ENCODE data around the gene CLCA1. TPM values are rescaled to one million over a fixed set of nuclear protein-coding genes. Genes with fewer than 3 reads are reported as not detected.

Gene CLCA1
- total RNA-seq, 1 experiment from 2014 or later: not detected

DNA sequence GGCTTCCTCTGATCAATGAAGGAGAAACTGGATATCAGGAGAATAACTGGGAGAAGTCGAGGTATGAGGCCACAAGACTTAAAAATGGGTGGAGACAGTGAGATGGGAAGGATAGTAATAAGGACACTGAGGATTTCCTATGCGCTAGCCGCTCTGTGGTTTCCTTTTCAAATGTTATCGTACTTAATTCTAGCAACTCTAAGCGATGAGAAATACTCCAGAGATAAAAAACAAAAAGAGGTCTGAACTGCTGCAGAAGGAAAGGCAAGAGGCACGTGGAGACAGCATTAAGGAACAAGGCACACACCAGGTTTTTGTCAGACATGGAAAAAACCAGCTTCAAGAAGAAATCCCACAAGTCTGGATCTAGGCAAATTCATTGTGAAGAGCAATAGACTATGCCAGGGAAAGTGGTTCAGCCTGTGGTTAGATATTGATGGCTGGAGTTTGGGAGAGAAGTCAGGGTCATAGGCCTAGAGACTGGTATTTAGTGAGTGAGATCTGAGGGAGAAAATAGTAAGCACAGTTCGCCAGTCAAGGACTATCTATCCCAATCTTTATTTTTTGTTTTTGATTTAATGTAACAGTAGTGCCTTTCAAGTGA lies 39.5 kb upstream of the CLCA1 start:
- Histone ChIP-seq H3K9me3 (ENCODE audit: low read depth, low read length, poor library complexity, severe bottlenecking) (no peaks in the 10 kb centered on the region), H3K27me3 (replicated peaks; ENCODE audit: insufficient read depth, low read depth, low read length, poor library complexity) (no peaks in the 10 kb centered on the region), H3K4me3 (ENCODE audit: low read depth, low read length, poor library complexity, severe bottlenecking) (no peak overlapping the region), H3K36me3 (ENCODE audit: insufficient read depth, low read length, poor library complexity, severe bottlenecking) (no peaks in the 10 kb centered on the region), H3K4me1 (ENCODE audit: insufficient read depth, low read length, poor library complexity, severe bottlenecking) (peaks cover 6% of the 10 kb centered on the region), H3K27ac (ENCODE audit: low read depth, low read length, poor library complexity, severe bottlenecking) (peak overlapping the region; percentile 51)
- BruUV-seq (replicated peaks): no TSS peak
- intact Hi-C loops (cut with micrococcal nuclease; ENCODE audit: unreplicated experiment): no loop called here
- ChIA-PET POLR2A (ENCODE audit: low non-redundant PET) (no interaction called here), CTCF (no interaction called here)
- DNase-seq (ENCODE audit: low spot score): peak; percentile 4
- TF ChIP-seq EZH2 (IDR thresholded peaks at IDR 0.05; ENCODE audit: borderline replicate concordance, low read depth, low read length, poor library complexity, severe bottlenecking): no peak
- TF ChIP-seq, protein P1, sequence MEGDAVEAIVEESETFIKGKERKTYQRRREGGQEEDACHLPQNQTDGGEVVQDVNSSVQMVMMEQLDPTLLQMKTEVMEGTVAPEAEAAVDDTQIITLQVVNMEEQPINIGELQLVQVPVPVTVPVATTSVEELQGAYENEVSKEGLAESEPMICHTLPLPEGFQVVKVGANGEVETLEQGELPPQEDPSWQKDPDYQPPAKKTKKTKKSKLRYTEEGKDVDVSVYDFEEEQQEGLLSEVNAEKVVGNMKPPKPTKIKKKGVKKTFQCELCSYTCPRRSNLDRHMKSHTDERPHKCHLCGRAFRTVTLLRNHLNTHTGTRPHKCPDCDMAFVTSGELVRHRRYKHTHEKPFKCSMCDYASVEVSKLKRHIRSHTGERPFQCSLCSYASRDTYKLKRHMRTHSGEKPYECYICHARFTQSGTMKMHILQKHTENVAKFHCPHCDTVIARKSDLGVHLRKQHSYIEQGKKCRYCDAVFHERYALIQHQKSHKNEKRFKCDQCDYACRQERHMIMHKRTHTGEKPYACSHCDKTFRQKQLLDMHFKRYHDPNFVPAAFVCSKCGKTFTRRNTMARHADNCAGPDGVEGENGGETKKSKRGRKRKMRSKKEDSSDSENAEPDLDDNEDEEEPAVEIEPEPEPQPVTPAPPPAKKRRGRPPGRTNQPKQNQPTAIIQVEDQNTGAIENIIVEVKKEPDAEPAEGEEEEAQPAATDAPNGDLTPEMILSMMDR (conservative IDR thresholded peaks at IDR 0.05; ENCODE audit: low read depth, low read length): no peak

DNA sequence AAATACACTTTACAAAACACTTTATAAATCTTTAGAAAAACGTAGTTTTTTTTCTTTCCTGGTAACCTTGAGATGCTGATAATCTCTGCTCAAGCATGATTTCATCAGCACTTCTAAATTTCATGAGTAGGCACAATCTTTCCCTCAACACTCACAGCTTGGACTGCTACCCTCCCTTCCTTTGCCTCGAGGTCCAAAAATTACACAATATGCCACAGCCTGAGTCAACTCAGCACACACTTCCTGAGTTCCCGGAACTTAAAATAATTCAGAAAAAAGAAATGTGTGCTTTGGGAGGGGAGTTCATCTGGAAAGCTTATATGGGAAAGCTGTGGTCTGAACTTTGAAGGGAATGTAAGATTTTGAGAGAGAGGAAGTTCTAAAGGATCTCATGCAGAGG lies 38.9 kb upstream of the CLCA1 start:
- intact Hi-C loops (cut with micrococcal nuclease; ENCODE audit: unreplicated experiment): no loop called here

DNA sequence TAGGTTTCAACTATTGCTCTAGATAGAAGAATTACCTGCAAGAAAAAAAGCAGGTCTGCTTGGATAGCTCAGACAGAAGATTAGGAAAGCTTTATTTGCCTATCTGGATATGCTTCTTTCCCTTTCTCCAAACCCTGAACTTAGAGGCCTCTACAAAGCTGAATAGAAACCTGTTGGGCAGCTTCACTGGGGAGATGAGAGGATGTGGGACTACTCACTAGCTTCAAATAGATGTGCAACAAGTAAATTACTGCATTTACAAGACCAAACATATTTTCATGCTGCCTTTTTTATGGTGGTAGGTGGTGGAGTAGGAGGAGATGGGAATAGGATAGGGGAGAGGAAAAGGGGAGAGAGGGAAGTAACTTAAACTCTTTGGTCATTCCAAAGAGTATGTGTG lies 38.4 kb upstream of the CLCA1 start:
- no peak overlapping the region for H3K4me3 ChIP-seq (ENCODE audit: low read depth, low read length, poor library complexity, severe bottlenecking)
- H3K9me3 ChIP-seq (ENCODE audit: low read depth, low read length, poor library complexity, severe bottlenecking): no peaks in the 10 kb centered on the region
- BruUV-seq (replicated peaks): no TSS peak
- CTCF ChIA-PET: no interaction called here
- intact Hi-C loops (cut with micrococcal nuclease; ENCODE audit: unreplicated experiment): no loop called here
- no peak for TF ChIP-seq EZH2 (IDR thresholded peaks at IDR 0.05; ENCODE audit: borderline replicate concordance, low read depth, low read length, poor library complexity, severe bottlenecking)
- TF ChIP-seq, protein P1 (conservative IDR thresholded peaks at IDR 0.05; ENCODE audit: low read depth, low read length): no peak
- POLR2A ChIA-PET (ENCODE audit: low non-redundant PET): interaction anchor here (0.6 kb wide), 1 partner anchor 365 kb away, joined by 3 read pairs; no protein-coding TSS in a partner anchor
- H3K27ac ChIP-seq (ENCODE audit: low read depth, low read length, poor library complexity, severe bottlenecking): peak overlapping the region; percentile 51
- peak; percentile 5 for DNase-seq (ENCODE audit: low spot score)
- H3K36me3 ChIP-seq (ENCODE audit: insufficient read depth, low read length, poor library complexity, severe bottlenecking): no peaks in the 10 kb centered on the region
- H3K4me1 ChIP-seq (ENCODE audit: insufficient read depth, low read length, poor library complexity, severe bottlenecking): peaks cover 6% of the 10 kb centered on the region
- H3K27me3 ChIP-seq (replicated peaks; ENCODE audit: insufficient read depth, low read depth, low read length, poor library complexity): no peaks in the 10 kb centered on the region

More for the DNA sequence above, 38.9 kb upstream of the CLCA1 start:
- BruUV-seq (replicated peaks): no TSS peak
- Histone ChIP-seq H3K4me3 (ENCODE audit: low read depth, low read length, poor library complexity, severe bottlenecking) (no peak overlapping the region), H3K9me3 (ENCODE audit: low read depth, low read length, poor library complexity, severe bottlenecking) (no peaks in the 10 kb centered on the region), H3K4me1 (ENCODE audit: insufficient read depth, low read length, poor library complexity, severe bottlenecking) (peaks cover 6% of the 10 kb centered on the region), H3K36me3 (ENCODE audit: insufficient read depth, low read length, poor library complexity, severe bottlenecking) (no peaks in the 10 kb centered on the region), H3K27ac (ENCODE audit: low read depth, low read length, poor library complexity, severe bottlenecking) (peak overlapping the region; percentile 51), H3K27me3 (replicated peaks; ENCODE audit: insufficient read depth, low read depth, low read length, poor library complexity) (no peaks in the 10 kb centered on the region)
- TF ChIP-seq EZH2 (IDR thresholded peaks at IDR 0.05; ENCODE audit: borderline replicate concordance, low read depth, low read length, poor library complexity, severe bottlenecking): no peak
- TF ChIP-seq, protein P1 (conservative IDR thresholded peaks at IDR 0.05; ENCODE audit: low read depth, low read length): no peak
- CTCF ChIA-PET: no interaction called here
- POLR2A ChIA-PET (ENCODE audit: low non-redundant PET): interaction anchor here (0.6 kb wide), 1 partner anchor 364 kb away, joined by 3 read pairs; no protein-coding TSS in a partner anchor
- DNase-seq (ENCODE audit: low spot score): peak; percentile 82
